ENCODE results near the gene IKBKG.
"Not testable (repeated sequence)": the region's sequence is repeated elsewhere in the genome, so short reads cannot be mapped to it uniquely, and the experiment has no call there.

The IKBKG gene

DNA sequence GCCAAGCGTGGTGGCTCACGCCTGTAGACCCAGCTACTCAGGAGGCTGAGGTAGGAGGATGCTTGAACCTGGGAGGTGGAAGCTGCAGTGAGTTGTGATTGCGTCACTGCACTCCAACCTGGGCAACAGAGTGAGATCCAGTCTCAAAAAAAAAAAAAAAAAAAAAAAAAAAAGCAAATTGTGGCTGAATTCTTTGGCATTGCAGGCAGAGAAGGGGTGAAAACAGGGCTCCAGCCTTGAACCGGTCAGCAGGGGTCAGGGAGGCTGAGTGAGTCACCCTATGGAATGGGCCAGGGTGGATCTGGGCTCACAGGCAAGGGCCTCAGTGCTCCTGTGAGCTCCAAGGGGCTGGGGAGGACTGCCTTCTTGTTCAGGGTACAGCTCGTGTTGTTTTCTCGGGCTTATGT, 18.2 kb upstream of the IKBKG start:
- DNase-seq = no peak

DNA sequence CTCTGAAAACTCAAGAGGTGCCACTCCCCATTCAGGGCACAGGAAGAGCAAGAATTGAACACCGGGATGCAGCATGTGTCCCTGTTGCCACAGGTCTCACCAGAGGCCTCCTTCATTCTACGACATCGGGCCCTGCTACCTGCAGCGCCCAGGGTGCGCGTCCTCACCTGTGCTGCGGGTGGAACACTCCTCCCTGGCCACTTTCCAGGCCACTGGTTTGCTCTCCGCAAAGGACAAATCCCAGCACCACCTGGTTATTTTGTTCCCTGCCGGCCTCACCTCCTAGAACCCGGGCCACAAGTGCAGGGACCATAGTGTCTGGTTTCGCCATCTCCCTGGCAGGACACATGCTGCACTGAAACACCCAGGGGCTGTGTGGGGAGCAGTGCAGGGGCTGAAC, 17.1 kb upstream of the IKBKG start:
- no peak for DNase-seq

DNA sequence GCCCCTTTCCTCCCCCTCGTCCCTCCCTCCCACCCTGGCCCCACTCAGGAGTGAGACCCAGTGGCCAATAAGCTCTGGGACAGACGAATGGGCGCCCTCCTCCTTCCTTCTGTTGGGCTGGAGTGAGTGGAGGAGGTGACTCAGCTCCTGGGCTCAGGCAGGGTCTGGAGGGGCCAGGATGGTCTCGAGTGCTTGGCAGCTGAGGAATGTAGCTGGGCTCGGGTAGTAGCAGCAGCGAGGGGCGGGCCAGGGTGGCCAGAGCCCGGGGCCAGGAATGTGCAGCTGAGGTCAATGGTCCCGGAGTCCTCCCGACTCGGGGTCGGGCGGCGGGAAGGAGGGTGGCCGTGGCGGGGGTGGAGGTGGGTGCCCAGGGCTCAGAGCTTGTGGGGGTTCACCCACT, 15.8 kb upstream of the IKBKG start:
- no peak for DNase-seq

DNA sequence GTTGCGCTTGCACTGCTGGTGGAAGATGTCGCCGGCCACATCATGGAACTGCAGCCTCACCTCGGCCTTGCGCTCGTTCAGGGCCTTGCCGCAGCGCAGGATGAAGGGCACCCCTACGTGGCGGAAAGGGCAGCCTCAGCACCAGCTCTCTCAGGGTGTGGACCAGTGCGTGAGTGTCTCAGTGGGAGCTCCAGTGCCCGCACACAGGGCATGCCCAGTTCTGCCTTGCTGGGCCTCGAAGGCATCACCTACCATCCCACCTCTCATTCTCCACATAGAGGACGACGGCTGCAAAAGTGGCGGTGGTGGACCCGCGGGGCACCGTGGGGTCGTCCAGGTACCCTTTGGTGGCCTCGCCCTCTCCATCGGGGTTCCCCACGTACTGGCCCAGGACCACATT, 14.7 kb upstream of the IKBKG start:
- DNase-seq = no peak

DNA sequence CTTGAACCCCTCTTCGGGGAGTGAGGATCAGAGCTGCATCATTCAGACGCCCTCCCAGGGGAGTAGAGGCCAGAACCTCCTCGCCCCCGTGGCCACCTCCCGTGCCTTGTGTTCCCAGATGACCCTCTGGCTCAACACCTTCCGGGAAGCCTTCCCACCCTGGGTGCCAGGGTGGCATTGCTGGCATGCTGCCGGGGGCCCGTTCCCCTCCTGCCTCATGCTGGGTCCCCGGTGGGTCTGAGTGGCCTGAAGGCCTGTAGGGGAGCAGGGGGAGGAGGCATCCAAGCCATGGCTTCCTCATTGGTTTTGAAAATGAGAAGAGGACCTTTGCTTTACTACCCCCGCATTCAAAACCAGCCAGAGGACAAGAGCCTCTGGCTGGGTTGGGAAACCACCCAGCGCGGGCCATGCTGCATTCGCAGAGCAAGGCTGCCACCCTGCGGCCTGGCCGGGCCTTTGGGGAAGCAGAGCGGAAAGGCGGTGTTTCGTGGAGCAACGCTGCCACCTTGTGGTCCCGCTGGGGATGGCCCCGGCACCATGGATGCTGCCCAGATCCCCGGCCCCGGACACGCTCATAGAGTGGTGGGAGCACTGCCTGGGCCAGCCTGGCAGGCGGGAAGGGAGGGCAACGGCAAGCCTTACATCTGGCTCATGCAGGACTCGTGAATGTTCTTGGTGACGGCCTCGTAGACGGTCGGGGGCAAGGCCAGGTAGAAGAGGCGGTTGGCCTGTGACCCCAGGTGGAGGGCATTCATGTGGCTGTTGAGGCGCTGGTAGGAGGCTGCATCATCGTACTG, 12.7 kb upstream of the IKBKG start:
- peak; percentile 91 for DNase-seq

DNA sequence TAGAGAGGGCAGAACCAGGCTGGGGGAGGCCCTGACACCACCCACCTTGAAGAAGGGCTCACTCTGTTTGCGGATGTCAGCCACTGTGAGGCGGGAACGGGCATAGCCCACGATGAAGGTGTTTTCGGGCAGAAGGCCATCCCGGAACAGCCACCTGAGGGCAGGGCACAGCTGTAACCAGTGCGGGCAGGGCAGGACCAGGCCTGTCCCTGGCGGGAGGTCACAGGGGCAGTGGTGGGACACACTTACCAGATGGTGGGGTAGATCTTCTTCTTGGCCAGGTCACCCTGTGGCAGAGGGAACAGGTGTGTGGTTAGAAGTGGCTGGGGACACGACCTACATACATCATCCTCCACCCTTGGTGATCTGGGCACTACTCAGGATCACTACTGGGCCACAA, 11.5 kb upstream of the IKBKG start:
- DNase-seq = no peak

DNA sequence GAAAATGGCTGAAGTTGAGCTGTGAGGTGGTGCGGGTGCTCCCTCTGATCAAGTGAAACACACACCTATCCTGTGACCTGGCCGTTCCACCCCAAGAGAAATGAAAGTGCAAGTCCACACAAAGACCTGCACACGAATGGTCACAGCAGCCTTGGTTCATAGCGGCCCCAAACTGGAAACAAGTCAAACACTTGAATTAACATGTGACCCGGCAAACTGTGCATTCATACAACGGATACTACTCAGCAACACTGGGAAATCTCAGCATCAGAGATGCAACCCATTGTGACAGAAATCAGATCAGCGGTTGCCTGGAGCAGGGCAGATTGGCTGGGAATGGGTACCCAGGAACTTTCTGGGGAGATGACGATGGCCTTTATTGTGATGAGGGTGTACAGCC, 8.3 kb upstream of the IKBKG start:
- no peak for DNase-seq

DNA sequence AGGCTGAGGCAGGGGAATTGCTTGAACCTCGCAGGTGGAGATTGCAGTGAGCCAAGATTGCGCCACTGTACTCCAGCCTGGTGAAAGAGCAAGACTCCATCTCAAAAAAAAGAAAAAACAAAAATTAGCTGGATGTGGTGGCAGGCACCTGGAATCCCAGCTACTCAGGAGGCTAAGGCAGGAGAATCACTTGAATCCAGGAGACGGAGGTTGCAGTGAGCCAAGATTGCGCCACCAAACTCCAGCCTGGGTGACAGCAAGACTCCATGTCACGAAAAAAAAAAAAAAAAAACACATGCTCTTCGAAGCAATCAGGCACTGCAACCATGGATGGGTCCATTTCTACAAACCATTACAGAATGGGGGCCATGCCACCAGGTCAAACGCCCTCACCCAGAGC, 7.1 kb upstream of the IKBKG start:
- DNase-seq = not testable (repeated sequence)

DNA sequence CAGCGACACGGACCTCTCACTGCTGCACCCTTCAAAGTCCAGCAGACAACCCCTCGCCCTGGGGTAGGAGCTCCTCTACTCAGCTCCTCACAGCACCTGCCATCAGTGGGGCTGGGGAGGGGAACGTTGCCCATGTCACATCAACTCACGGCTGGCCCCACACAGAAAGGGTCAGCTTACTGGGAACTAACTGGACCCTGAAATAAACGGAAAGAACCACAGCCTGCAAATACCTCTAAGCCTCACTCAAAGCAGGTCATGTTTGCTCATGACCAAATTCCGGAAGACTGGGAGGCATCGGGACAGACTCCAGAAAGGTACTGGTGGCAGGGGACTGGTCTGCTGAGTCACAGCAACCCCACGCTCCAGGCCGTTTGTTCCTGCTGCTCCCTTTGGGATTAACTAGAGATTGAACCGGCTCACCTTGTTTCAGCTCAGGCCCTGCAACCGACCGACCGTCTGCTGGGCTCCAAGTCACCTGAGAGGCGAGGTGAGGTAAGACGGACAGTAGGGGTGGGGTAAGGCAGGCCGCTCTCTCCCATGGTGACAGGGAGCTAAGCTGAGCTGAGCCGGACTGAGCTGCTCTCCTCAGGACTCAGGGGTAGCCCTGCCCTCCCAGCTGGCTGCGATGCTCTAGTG, 6.4 kb upstream of the IKBKG start:
- DNase-seq = no peak

DNA sequence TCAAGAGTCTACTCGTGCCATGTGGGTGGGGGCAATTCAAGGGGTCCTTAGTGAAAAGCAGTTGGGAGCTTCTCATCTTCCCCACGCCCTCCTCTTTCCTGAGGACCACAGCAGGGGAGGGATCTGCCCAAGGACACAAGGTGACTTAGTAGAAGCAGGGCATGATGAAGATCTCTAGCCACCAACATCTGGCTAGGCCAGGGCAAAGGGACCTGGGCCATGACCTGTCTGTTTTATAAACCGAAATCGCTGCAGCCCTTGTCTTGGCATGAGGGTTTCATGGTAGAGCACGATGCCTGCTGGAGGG, 5.9 kb upstream of the IKBKG start:
- DNase-seq = no peak

DNA sequence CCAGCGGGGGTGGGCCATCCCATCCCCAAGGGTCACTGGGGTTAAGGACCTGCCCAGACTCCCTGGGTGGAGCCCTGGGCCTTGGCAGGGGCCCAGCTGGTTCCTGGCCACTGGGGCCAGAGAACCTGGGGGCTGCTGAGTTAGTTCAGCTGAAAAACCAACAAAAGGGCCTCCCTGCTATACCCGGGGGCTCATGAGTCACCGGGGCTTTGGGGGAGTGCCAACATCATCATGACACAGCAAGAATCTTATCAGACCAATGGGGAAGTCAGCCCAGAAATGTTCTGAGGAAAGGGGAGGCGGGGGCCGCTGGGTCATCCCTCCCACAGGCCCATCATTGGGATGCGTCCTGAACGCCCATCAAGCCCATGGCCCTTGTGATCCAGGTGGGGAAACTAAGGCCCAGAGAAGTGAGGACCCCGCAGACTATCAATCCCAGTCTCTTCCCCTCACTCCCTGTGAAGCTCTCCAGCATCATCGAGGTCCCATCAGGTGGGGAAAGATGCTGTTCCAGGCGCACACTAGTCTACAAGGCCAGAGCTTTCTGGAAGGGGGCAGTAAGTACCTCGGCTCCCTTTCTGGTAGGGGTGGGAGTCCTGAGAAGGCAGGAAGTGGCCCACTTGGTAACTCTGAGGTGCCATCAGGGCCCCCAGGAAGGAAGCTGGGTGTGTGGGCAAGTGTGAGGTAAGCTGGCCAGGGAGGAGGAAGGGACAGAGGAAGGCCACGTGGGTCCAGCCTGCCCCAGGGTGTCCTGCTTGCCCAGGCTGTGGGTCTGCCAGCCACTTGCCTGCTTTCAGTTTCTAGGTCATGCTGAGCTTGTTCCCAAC, 5.3 kb upstream of the IKBKG start:
- DNase-seq = no peak

DNA sequence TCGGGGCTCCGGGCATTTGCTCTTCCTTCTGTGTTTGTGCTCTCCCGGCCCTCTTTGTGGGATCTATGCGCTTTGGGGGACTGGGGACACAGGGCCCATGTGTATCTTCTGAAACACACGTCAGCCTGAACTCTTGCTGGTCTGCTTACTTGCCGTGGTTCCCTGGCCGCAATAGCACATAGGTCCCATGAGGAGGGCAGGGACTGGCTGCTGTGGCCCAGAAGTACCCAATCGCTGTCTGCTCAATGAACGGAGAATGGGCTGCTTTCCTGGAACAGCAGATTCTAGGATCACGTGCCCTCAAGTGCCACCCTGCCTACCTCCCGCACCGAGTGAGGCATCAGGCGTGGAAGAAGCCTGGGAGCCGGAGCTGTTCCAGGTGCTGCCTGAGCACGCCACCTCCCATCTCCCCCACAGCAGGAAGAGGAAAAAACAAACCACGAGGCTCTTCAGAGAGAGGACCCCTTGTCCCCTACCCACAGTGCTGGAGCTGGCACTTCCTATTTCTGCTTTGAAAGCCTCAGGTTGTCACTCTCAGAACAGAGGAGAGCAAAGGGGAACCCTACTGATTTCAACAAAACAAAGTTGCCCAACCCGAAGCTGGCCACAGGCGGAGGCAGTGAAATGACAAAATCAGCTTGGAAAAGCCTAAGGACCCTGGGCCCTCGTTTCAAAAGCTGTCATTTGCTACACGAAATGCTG, 4.5 kb upstream of the IKBKG start:
- no peak for DNase-seq

DNA sequence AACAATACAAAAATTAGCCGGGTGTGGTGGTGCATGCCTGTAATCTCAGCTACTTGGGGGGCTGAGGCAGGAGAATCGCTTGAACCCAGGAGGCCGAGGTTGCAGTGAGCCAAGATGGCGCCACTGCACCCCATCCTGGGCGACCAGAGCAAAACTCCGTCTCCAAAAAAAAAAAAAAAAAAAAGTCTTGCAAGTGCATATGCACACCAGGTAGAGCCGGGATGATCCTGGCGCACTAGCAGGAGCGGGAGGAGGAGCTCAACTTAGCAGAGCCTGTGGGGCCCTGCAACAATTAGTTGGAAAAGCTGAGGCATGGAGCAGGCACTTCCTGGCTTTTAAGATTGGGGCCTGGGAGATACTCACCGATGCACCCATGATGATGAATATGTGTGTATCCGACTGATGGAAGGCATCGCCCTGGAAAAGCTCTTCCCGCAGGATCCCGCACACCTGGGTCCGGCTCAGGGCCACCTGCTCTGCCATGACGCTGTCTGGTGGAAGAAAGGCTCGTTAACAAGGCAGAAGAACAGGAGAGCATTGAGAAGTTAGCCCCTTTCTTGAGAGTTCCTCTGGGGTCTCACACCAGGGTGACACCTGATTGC, 1.6 kb upstream of the IKBKG start:
- no peak for DNase-seq

DNA sequence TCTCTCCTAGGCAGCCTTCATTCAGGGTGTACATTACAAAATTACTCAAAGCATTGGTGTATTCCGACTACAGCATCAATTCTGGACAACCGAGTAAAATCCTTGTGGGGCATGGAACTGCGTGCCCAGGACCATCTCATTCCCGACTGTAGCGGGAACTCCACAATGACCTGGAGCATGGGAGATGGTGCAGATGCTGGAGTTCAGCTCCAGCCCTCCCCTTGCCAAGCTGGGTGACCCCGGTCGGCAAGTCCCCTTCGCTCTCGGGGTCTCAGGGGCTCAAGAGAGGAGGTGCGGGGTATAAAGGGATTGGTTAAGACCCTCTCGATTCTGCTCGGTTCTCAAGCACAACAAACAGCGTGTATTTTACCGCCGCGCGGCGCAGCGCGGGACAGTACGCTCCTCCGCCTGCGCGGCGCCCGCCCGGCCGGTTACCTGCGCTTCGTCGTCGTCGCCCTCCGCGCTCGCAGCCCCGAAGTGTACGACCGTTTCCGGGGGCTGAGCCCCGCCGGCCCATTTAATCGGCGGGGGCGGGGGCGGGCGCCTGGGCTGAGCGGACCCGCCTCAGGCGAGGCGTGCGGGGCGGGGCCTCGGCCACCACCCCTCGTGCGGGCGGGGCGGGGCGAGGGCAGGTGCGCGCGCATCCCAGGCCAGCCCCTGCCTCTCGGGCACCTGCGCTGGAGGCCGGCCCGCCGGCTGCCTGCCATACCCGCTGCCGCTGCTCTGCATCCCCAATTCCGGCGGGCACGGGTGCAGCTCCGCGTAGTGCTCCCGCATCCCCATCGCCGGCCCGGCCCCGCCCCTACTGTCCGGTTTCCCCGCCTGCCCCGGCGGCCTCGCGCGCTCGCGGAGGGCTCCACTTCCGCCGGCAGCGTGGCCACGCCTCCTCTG, 821 bp upstream of the IKBKG start, which contains the start of gene G6PD:
TSS of gene G6PD (minus strand) at position 493 of the 891 bp plus-strand sequence. CDS start 691 bp downstream, outside the sequence.
- DNase-seq = peak; percentile 54

DNA sequence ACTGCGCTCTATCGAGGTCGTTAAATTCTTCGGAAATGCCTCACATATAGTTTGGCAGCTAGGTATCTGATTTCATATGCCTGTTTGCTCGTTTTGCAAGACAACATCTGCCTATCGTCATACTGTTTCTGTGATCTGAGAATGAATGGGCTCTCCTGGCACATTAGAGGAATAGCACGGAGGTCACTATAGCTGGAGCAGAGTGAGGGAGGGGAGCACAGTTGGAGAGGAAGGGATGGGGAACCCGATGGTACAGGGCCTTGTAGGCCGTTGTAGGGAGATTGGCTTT, 552 bp downstream of the IKBKG start:
- no peak for DNase-seq

DNA sequence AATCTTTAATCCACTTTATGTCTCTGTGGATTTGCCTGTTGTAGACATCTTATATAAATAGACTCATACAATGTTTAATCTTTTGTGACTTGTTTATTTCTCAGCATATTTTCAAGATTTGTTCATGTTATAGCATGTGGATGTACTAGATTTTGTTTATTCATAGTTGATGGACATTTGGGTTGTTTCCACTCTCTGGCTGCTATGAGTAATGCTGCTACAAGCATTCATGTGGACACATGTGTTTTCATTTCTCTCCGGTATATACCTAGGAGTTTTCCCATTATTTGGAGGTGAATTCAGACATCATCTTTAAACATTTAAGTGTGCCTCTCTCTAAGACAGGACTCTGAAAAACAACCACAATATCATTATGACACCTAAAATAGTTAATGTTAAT, 2.3 kb downstream of the IKBKG start:
- DNase-seq = no peak

DNA sequence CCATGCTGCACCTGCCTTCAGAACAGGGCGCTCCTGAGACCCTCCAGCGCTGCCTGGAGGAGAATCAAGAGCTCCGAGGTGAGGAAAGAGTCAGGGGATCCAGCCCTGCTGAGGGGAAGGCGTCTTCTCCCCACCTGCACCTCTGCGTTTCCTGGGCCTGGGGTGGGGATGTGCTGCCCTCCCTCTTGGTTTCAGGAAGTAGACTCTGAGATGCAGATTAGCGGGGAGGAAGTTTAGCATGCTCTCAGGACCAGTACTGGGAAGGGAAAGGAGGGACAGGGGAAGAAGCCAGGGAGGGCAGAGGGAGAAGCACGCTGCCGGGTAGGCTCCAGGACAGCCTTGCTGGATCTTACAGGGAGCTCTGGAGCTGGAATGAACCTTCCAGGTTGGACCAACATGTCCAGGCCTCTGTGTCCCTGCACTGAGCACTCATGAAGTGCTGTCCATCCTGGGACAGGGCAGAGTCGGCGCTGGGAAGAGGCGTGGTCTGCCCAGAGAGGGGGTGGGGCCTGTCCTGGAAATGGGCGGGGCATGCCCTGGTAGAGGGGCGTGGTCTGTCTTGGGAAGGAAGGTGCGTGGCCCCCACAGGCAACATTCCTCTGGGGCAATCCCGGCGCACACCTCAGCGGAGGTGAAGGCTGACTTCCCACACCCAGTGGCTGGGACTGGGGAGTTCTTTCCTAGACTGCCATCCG, 4.8 kb downstream of the IKBKG start:
- not testable (repeated sequence) for DNase-seq

DNA sequence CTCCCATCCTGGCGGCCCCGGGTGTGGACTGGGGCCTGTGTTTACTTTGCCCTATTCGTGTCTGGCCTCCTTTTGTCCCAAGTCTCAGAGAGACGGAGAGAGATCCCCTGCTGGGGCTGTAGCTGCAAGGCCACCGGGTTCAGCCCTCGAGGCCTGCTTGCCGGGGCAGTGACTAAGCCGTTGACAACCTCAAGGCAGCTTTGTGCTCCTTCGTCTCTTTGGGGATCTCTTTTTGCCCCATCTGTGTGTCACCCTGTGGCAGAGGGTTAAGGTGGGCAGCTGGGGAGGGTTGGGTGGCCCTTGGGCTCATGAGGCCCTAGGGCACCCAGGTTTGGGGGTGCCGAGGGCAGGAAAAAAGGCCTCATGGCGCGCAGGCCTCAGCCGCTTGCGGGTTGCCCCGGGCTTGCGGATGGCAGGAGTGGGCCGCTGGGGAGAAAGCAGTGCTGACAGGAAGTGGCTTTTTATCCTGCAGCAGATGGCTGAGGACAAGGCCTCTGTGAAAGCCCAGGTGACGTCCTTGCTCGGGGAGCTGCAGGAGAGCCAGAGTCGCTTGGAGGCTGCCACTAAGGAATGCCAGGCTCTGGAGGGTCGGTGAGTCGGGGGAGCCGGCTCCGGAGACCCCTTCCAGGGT, 10.8 kb downstream of the IKBKG start:
- not testable (repeated sequence) for DNase-seq

DNA sequence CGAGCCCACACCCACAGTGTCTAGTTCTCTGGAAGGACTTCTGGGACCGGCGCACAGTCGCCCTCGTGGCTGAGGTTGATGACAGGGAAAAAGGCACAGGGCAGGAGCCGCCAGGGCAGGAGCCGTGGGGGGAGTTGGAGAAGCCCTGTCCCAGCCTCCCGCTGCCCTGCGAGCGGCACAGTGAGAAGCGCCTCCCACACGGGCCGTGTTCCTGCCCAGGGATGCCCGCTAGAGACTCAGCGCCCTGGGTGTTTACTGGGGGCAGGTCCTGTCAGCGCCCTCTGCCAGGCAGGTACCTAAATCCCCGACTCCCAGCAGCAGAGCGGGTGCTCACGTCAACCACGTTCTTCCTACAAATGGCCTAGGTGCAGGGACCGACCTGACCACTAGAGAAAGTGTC, 11.5 kb downstream of the IKBKG start:
- DNase-seq = not testable (repeated sequence)

DNA sequence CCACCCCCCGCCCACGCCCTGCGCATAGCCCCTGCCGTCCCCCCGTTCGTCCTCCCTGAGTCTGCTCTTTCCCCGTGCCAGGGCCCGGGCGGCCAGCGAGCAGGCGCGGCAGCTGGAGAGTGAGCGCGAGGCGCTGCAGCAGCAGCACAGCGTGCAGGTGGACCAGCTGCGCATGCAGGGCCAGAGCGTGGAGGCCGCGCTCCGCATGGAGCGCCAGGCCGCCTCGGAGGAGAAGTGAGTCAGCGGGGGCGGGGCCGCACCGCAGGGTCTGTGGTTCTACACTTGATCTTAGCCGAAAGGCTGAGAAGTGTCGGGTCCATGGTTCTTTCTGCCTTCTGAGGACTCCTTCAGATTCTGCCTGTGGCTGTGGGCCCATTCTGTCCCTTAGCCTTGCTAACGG, 12.9 kb downstream of the IKBKG start:
- not testable (repeated sequence) for DNase-seq

DNA sequence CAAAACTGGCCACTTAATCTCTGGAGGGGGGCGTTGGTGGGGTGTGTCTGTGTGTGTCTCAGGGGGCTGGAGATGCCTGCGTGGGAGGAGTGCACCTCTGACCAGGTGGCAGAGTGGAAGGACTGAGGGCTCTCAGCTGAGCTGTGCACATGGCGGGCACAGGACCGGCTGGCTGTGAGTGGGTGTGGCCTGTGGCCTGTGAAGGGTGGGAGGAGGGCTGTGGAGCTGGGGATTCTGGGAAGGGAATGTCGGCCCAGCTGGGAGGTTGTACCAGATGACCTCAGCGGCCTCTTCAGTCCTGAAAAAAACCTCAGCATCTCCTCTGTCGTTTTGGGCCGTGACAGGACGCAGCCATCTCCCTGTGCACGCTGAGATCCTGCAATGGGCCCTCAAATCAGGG, 14.9 kb downstream of the IKBKG start:
- DNase-seq = not testable (repeated sequence)

Measured in right forelimb (tissue), 1 donor.